ENCODE data around the gene ROGDI. TPM values are rescaled to one million over a fixed set of nuclear protein-coding genes. Genes with fewer than 3 reads are reported as not detected.

ROGDI gene
- total and polyA plus RNA-seq, 9 of the 15 experiments (the other 6 are each of a cell fraction or from before 2014, with no cell fraction given) = 0.97 to 37.3 (median 16.5) TPM

GRCh38 chr16:4754865-4755264, 47.6 kb downstream of the ROGDI start:
- peaks cover 75% of the 10 kb centered on the region for H3K36me3 ChIP-seq (ENCODE audit: control insufficient read depth, insufficient read depth, low read length)
- H4K20me1 ChIP-seq (replicated peaks; ENCODE audit: control insufficient read depth, insufficient read depth, low read length) = no peaks in the 10 kb centered on the region
- H3K4me1 ChIP-seq (replicated peaks in 1 of 2; ENCODE audit: control insufficient read depth in 2 of 2, insufficient read depth in 2 of 2, low read length in 2 of 2) = peaks cover 0 to 2% of the 10 kb centered on the region in 2 experiments; a peak in 1 of 5 replicates
- no peak overlapping the region for H3K4me3 ChIP-seq
- TF ChIP-seq XRCC3 (IDR thresholded peaks at IDR 0.05) (0 out of 2 replicates have a peak, but pooled peaks have one; percentile 22), ZNF57 (CRISPR knock-in tag; IDR thresholded peaks at IDR 0.05) (no peak), ZNF316 (IDR thresholded peaks at IDR 0.05) (peak; percentile 76), RHOXF2B (CRISPR knock-in tag; conservative IDR thresholded peaks at IDR 0.05) (no peak), TRIM28 (IDR thresholded peaks at IDR 0.05) (0 out of 2 replicates have a peak, but pooled peaks have one; percentile 48)
- CTCF ChIA-PET (ENCODE audit: low intra/inter-chr PET ratio) = no interaction called here
- 95% methylated on average over 4 of the region's 4 CpGs for WGBS (ENCODE audit: insufficient coverage, low coverage, missing lambda C conversion rate)
- H2AFZ ChIP-seq (ENCODE audit: low read depth, low read length) = no peak overlapping the region
- H3K9me3 ChIP-seq (replicated peaks; ENCODE audit: control insufficient read depth, insufficient read depth, low read depth, low read length) = peaks cover 11% of the 10 kb centered on the region
- POLR2A ChIA-PET = interaction anchor here (1.6 to 2.2 kb wide), 2 partner anchors 11 to 14 kb away, joined by 4 to 9 read pairs; no protein-coding TSS in a partner anchor
- no peak overlapping the region for H3K27ac ChIP-seq (ENCODE audit: extremely low read depth, low read depth, low read length)
- no peaks in the 10 kb centered on the region; the same call in 2 of the 3 replicates for H3K79me2 ChIP-seq (ENCODE audit: control insufficient read depth, insufficient read depth, low read length)
- no peaks in the 10 kb centered on the region for H3K9me1 ChIP-seq (ENCODE audit: control insufficient read depth, insufficient read depth, low read length)
- BruUV-seq (replicated peaks) = no TSS peak
- in situ Hi-C loops (cut with MboI) (no loop called here), intact Hi-C loops (cut with micrococcal nuclease) (no loop called here)
- no peak overlapping the region for H3K9ac ChIP-seq (ENCODE audit: insufficient read depth in 1 of 2, low read depth in 2 of 2, low read length in 2 of 2)
- DNase-seq (ENCODE audit: extremely low read depth in 1 of 4, low spot score in 3 of 4) (no peak), ATAC-seq (no peak), FAIRE-seq (no peak)
- H3K27me3 ChIP-seq (ENCODE audit: control insufficient read depth in 2 of 2, insufficient read depth in 2 of 2, low read length in 2 of 2) = no peaks in the 10 kb centered on the region
- H3K4me2 ChIP-seq (ENCODE audit: insufficient read depth, low read length) = no peak overlapping the region

DNA sequence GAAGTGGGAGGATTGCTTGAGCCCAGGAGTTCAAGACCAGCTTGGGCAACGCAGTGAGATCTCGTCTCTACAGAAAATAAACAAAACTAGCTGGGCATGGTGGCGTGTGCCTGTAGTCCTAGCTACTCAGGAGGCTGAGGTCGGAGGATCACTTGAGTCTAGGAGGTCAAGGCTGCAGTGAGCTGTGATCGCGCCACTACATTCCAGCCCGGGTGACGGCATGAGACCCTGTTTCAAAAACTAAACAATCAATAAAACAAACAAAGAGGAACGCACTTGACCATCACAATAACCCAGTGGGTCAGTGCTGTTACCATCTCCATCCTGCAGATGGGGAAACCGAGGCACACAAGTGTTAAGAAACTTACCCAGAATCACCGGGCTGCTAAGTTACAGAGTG, 49.2 kb downstream of the ROGDI start:
- ATAC-seq (no peak), DNase-seq (ENCODE audit: extremely low read depth in 1 of 4, low spot score in 3 of 4) (no peak), FAIRE-seq (no peak)
- Histone ChIP-seq H3K9ac (ENCODE audit: insufficient read depth in 1 of 2, low read depth in 2 of 2, low read length in 2 of 2) (no peak overlapping the region), H2AFZ (ENCODE audit: low read depth, low read length) (no peak overlapping the region), H3K9me3 (replicated peaks; ENCODE audit: control insufficient read depth, insufficient read depth, low read depth, low read length) (peaks cover 11% of the 10 kb centered on the region), H3K27me3 (ENCODE audit: control insufficient read depth in 2 of 2, insufficient read depth in 2 of 2, low read length in 2 of 2) (no peaks in the 10 kb centered on the region), H3K36me3 (ENCODE audit: control insufficient read depth, insufficient read depth, low read length) (peaks cover 61% of the 10 kb centered on the region), H3K4me3 (no peak overlapping the region), H3K79me2 (ENCODE audit: control insufficient read depth, insufficient read depth, low read length) (no peaks in the 10 kb centered on the region; the same call in 2 of the 3 replicates), H3K4me2 (ENCODE audit: insufficient read depth, low read length) (no peak overlapping the region), H3K27ac (ENCODE audit: extremely low read depth, low read depth, low read length) (no peak overlapping the region), H3K4me1 (replicated peaks in 1 of 2; ENCODE audit: control insufficient read depth in 2 of 2, insufficient read depth in 2 of 2, low read length in 2 of 2) (peaks cover 0 to 12% of the 10 kb centered on the region in 2 experiments; a peak in 1 of 5 replicates), H3K9me1 (ENCODE audit: control insufficient read depth, insufficient read depth, low read length) (no peaks in the 10 kb centered on the region), H4K20me1 (replicated peaks; ENCODE audit: control insufficient read depth, insufficient read depth, low read length) (no peaks in the 10 kb centered on the region)
- WGBS (ENCODE audit: insufficient coverage, low coverage, missing lambda C conversion rate) = 95% methylated on average over 10 of the region's 11 CpGs
- POLR2A ChIA-PET = no interaction called here
- no TSS peak for BruUV-seq (replicated peaks)
- in situ Hi-C loops (cut with MboI) (no loop called here), intact Hi-C loops (cut with micrococcal nuclease) (no loop called here)
- TF ChIP-seq CBX2 (IDR thresholded peaks at IDR 0.05; ENCODE audit: insufficient read depth, low read length, poor library complexity, severe bottlenecking) (no peak), SNIP1 (IDR thresholded peaks at IDR 0.05; ENCODE audit: low read depth) (no peak)
- TF ChIP-seq, protein P1, sequence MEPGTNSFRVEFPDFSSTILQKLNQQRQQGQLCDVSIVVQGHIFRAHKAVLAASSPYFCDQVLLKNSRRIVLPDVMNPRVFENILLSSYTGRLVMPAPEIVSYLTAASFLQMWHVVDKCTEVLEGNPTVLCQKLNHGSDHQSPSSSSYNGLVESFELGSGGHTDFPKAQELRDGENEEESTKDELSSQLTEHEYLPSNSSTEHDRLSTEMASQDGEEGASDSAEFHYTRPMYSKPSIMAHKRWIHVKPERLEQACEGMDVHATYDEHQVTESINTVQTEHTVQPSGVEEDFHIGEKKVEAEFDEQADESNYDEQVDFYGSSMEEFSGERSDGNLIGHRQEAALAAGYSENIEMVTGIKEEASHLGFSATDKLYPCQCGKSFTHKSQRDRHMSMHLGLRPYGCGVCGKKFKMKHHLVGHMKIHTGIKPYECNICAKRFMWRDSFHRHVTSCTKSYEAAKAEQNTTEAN (CRISPR knock-in tag; IDR thresholded peaks at IDR 0.05) = no peak
- CTCF ChIA-PET (ENCODE audit: low intra/inter-chr PET ratio) = no interaction called here

All from K562 (cell line).